ENCODE data around the gene OR4C16.

Gene OR4C16

GRCh38 chr11:55571828-55572227, at the start of gene OR4C16:
Gene OR4C16, plus strand, starts transcription at chr11:55572128. Its CDS starts 0 bp downstream, at chr11:55572128.
- no peak for DNase-seq (ENCODE audit: low read depth)

GRCh38 chr11:55554169-55554568, 17.8 kb upstream of the OR4C16 start, which contains the start of gene OR4C15:
Gene OR4C15, plus strand, starts transcription at chr11:55554469. Its CDS starts 0 bp downstream, at chr11:55554469.
- DNase-seq (ENCODE audit: low read depth) = no peak

GRCh38 chr11:55572548-55572947, 620 bp downstream of the OR4C16 start:
- DNase-seq (ENCODE audit: low read depth) = no peak

- DNase-seq (ENCODE audit: low read depth) = no peak
Observed at GRCh38 chr11:55607545-55607944, 35.6 kb downstream of the OR4C16 start, which contains the start of gene OR4C11. Gene OR4C11, minus strand, starts transcription at chr11:55607645. Its CDS starts 3,272 bp downstream, at chr11:55604373.

All from HS-27A (cell line).